SK-N-SH treated with all-trans-retinoic acid at 6 μM for 48 hours (cell line): ENCODE measurements around the gene CRADD.

Experiments
- ATAC-seq: fragments of 200-7000 bp; cut with Tn5 transposase; 3 replicates; pipeline ENCODE4 v1.9.1; 2020; ENCODE audit warnings: mild to moderate bottlenecking, moderate library complexity
- ARNTL ChIP-seq: fragments of 450-650 bp; formaldehyde crosslinking; IDR thresholded peaks from 2 replicates; pipeline ENCODE4 v1.5.0; 2020; ENCODE audit warnings: low read depth, mild to moderate bottlenecking, moderate library complexity, borderline replicate concordance
- BACH2 ChIP-seq: fragments of 250-450 bp; sonication (Bioruptor Pico); IDR thresholded peaks from 2 replicates; pipeline ENCODE4 v1.9.0; 2021; ENCODE audit warnings: mild to moderate bottlenecking, borderline replicate concordance
- CSDC2 ChIP-seq: fragments of 250-450 bp; sonication (Bioruptor Pico); IDR thresholded peaks from 2 replicates; pipeline ENCODE4 v1.5.0; 2020; ENCODE audit warnings: mild to moderate bottlenecking, moderate library complexity
- ESRRG ChIP-seq: fragments of 250-450 bp; sonication (Bioruptor Pico); IDR thresholded peaks from 2 replicates; pipeline ENCODE4 v1.6.1; 2021; ENCODE audit warnings: mild to moderate bottlenecking
- GLIS3 ChIP-seq: fragments of 250-450 bp; sonication (Bioruptor Pico); IDR thresholded peaks from 2 replicates; pipeline ENCODE4 v1.5.0; 2020; ENCODE audit warnings: mild to moderate bottlenecking, moderate library complexity
- ISL1 ChIP-seq: fragments of 250-450 bp; sonication (Bioruptor Pico); IDR thresholded peaks from 2 replicates; pipeline ENCODE4 v2.1.2; 2022; ENCODE audit warnings: mild to moderate bottlenecking, moderate library complexity
- OSR1 ChIP-seq: fragments of 250-450 bp; sonication (Bioruptor Pico); IDR thresholded peaks from 2 replicates; pipeline ENCODE4 v1.8.0; 2022; ENCODE audit warnings: moderate library complexity, mild to moderate bottlenecking, inconsistent platforms
- PPARA ChIP-seq: fragments of 250-450 bp; sonication (Bioruptor Pico); IDR thresholded peaks from 2 replicates; pipeline ENCODE4 v1.5.0; 2020; ENCODE audit warnings: mild to moderate bottlenecking, borderline replicate concordance
- RARB ChIP-seq: fragments of 250-450 bp; sonication (Bioruptor Pico); IDR thresholded peaks from 2 replicates; pipeline ENCODE4 v1.8.0; 2021; ENCODE audit warnings: mild to moderate bottlenecking, moderate library complexity
- SNAI2 ChIP-seq: fragments of 250-450 bp; sonication (Bioruptor Pico); IDR thresholded peaks from 2 replicates; pipeline ENCODE4 v1.5.0; 2020; ENCODE audit warnings: mild to moderate bottlenecking, moderate library complexity
- TCF4 ChIP-seq: fragments of 250-450 bp; sonication (Bioruptor Pico); IDR thresholded peaks from 2 replicates; pipeline ENCODE4 v1.8.0; 2021; ENCODE audit warnings: mild to moderate bottlenecking, moderate library complexity, borderline replicate concordance
- TOX ChIP-seq: fragments of 250-450 bp; sonication (Bioruptor Pico); IDR thresholded peaks from 2 replicates; pipeline ENCODE4 v1.8.0; 2021; ENCODE audit warnings: mild to moderate bottlenecking, moderate library complexity, borderline replicate concordance
- ZC3H10 ChIP-seq: fragments of 250-450 bp; sonication (Bioruptor Pico); IDR thresholded peaks from 2 replicates; pipeline ENCODE4 v1.5.1; 2021; ENCODE audit warnings: mild to moderate bottlenecking, moderate library complexity
- ZFP3 ChIP-seq: fragments of 250-450 bp; sonication (Bioruptor Pico); IDR thresholded peaks from 2 replicates; pipeline ENCODE4 v1.5.0; 2020; ENCODE audit warnings: mild to moderate bottlenecking, moderate library complexity
- ZNF565 ChIP-seq: fragments of 450-650 bp; formaldehyde crosslinking; conservative IDR thresholded peaks from 2 replicates; pipeline ENCODE4 v1.5.0; 2020; ENCODE audit warnings: low read depth, mild to moderate bottlenecking, moderate library complexity
- ZNF70 ChIP-seq: fragments of 450-650 bp; formaldehyde crosslinking; IDR thresholded peaks from 2 replicates; pipeline ENCODE4 v1.5.0; 2020; ENCODE audit warnings: mild to moderate bottlenecking, moderate library complexity
- ZNF8 ChIP-seq: fragments of 450-650 bp; formaldehyde crosslinking; IDR thresholded peaks from 2 replicates; pipeline ENCODE4 v1.5.0; 2020; ENCODE audit warnings: mild to moderate bottlenecking, moderate library complexity
- TF ChIP-seq, protein P1 (sequence below): fragments of 250-450 bp; sonication (Bioruptor Pico); IDR thresholded peaks from 2 replicates; pipeline ENCODE4 v1.5.1; 2021; ENCODE audit warnings: mild to moderate bottlenecking, moderate library complexity
- TF ChIP-seq, protein P2 (sequence below): fragments of 250-450 bp; sonication (Bioruptor Pico); IDR thresholded peaks from 2 replicates; pipeline ENCODE4 v1.8.0; 2020; ENCODE audit warnings: mild to moderate bottlenecking, moderate library complexity, borderline replicate concordance
- TF ChIP-seq, protein P3 (sequence below): fragments of 250-450 bp; sonication (Bioruptor Pico); IDR thresholded peaks from 2 replicates; pipeline ENCODE4 v1.5.1; 2020; ENCODE audit warnings: low read depth, mild to moderate bottlenecking, moderate library complexity

Gene CRADD

DNA sequence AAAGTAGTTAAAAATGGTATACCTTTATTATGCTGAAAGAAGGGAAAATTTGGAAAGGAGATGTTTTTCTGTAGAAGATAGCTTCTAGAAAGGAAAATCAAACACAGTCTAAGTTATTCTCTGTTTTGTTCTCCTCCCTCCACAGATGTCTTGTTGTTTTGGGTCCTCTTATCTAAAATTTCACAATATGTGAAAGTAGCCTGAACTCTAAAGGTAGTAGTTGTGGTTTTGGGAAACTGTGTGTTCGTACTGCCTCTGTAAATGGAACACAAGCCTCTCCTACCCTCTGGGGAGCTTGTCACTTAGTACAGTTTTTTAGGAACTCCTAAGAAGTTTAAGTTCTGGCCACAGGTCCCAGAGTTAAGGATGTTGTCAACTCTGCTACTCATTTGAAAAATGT, 112.6 kb downstream of the CRADD start:
- TF ChIP-seq SNAI2 (CRISPR knock-in tag) = no peak
- no peak for TF ChIP-seq RARB
- TF ChIP-seq ZNF8 (CRISPR knock-in tag) = no peak
- TF ChIP-seq ESRRG (CRISPR knock-in tag) = no peak
- no peak for TF ChIP-seq GLIS3 (CRISPR knock-in tag)
- TF ChIP-seq BACH2 (CRISPR knock-in tag) = no peak
- TF ChIP-seq TCF4 = no peak
- TF ChIP-seq, protein P1, sequence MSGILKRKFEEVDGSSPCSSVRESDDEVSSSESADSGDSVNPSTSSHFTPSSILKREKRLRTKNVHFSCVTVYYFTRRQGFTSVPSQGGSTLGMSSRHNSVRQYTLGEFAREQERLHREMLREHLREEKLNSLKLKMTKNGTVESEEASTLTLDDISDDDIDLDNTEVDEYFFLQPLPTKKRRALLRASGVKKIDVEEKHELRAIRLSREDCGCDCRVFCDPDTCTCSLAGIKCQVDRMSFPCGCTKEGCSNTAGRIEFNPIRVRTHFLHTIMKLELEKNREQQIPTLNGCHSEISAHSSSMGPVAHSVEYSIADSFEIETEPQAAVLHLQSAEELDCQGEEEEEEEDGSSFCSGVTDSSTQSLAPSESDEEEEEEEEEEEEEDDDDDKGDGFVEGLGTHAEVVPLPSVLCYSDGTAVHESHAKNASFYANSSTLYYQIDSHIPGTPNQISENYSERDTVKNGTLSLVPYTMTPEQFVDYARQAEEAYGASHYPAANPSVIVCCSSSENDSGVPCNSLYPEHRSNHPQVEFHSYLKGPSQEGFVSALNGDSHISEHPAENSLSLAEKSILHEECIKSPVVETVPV (CRISPR knock-in tag) = no peak
- TF ChIP-seq, all 23 proteins: peak for 0

DNA sequence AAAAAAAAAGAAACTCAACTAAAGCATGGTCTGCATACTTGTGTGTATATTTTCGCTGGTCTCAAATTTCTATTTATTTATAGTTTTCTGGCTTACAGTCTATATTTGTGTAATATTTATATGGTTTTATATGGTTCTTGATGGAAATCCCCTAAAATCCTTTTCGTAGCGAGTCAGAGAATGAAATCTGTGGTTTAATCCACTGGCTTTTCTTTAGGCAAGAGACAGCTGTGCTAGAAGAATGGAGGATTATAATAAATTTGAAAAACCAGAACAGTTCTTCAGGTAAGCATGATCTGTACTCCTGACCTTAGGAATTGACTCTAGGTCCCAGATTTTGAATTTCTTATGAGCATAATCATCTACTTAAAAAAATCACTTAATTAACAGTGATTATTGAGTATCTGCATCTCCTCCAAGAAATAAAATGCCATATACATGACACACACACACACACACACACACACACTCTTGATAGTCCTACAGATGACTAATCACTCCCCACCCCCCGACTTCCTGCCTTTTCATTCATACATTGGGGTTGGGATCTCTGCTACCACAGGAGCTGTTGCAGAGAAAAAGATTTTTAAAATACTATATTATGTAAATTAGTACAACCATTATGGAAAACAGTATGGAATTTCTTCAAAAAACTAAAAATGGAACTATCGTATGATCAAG, 113.4 kb downstream of the CRADD start:
- ATAC-seq = peak; percentile 35; the same call in 1 of the 3 replicates
- no peak for TF ChIP-seq ISL1 (CRISPR knock-in tag)
- TF ChIP-seq ZFP3 = no peak
- TF ChIP-seq PPARA (CRISPR knock-in tag) = no peak
- TF ChIP-seq, protein P1 (CRISPR knock-in tag) = no peak
- no peak for TF ChIP-seq TCF4
- no peak for TF ChIP-seq TOX
- TF ChIP-seq RARB = no peak
- TF ChIP-seq, protein P2, sequence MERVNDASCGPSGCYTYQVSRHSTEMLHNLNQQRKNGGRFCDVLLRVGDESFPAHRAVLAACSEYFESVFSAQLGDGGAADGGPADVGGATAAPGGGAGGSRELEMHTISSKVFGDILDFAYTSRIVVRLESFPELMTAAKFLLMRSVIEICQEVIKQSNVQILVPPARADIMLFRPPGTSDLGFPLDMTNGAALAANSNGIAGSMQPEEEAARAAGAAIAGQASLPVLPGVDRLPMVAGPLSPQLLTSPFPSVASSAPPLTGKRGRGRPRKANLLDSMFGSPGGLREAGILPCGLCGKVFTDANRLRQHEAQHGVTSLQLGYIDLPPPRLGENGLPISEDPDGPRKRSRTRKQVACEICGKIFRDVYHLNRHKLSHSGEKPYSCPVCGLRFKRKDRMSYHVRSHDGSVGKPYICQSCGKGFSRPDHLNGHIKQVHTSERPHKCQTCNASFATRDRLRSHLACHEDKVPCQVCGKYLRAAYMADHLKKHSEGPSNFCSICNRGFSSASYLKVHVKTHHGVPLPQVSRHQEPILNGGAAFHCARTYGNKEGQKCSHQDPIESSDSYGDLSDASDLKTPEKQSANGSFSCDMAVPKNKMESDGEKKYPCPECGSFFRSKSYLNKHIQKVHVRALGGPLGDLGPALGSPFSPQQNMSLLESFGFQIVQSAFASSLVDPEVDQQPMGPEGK (CRISPR knock-in tag) = no peak
- TF ChIP-seq, protein P3, sequence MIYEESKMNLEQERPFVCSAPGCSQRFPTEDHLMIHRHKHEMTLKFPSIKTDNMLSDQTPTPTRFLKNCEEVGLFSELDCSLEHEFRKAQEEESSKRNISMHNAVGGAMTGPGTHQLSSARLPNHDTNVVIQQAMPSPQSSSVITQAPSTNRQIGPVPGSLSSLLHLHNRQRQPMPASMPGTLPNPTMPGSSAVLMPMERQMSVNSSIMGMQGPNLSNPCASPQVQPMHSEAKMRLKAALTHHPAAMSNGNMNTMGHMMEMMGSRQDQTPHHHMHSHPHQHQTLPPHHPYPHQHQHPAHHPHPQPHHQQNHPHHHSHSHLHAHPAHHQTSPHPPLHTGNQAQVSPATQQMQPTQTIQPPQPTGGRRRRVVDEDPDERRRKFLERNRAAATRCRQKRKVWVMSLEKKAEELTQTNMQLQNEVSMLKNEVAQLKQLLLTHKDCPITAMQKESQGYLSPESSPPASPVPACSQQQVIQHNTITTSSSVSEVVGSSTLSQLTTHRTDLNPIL = no peak

More for the DNA sequence above, 112.6 kb downstream of the CRADD start:
- no peak for ATAC-seq

DNA sequence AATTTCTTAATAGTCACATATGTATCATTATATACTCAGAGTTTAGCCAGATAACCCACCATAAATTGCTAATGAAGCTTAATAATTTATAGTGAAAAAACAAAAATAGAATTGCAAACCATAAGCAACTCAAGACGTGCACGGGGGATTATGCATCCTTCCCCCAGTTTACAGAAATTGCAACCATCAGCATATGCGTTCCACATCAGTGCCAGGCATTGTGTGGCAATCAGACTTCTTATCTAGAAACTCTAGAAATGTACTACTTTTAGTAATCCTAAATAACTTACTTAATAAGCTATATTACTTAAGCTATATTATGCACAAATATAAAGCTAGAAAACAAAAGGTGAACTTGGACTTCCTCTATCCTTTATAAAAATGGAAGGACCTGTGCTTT, 115.8 kb downstream of the CRADD start:
- no peak for ATAC-seq
- TF ChIP-seq ZNF8 (CRISPR knock-in tag) (no peak), RARB (no peak)

DNA sequence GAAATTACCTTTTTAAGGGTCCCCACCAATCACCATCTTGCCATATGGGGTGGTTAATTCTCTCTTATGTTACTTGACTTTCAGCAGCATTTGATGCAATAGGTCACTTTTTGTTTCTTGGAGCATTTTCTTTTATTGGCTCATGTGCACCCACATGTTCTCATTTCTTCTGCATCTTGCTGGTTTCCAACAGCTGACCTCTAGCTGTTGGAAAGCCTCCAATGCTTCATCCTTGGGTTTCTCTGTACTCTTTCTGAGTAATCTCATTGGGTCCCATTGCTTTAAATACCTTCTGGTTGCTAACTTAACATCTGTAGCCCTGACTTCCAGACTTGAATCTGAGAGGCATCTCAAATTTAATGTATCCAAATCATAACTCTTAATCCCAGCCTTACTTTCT, 116.8 kb downstream of the CRADD start:
- TF ChIP-seq ZNF8 (CRISPR knock-in tag) (no peak), ARNTL (CRISPR knock-in tag) (no peak), ZNF565 (CRISPR knock-in tag) (no peak), ESRRG (CRISPR knock-in tag) (no peak), ZC3H10 (no peak), ZFP3 (no peak), CSDC2 (no peak), TOX (no peak)
- TF ChIP-seq, protein P3 = no peak
- no peak for ATAC-seq

DNA sequence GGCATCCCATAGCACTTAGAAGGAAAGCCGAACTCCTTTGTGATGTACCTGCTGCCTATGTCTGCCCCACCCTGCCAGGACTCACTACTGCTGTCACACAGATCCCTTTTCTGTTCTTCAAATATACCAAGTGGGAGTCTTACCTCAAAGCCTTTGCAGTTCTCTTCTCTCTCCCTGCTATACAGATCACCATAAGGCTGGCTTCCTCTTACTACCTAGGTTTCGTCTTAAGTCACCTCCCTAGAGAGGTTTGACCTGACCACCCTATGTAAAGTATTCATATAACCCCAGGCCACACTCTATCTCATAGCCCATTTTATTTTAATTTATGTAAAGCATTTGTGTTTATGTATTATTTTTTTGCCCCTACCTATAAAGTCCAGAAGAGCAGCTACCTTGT, 117.6 kb downstream of the CRADD start:
- TF ChIP-seq ZNF70 (CRISPR knock-in tag) (no peak), GLIS3 (CRISPR knock-in tag) (no peak), ZFP3 (no peak), SNAI2 (CRISPR knock-in tag) (no peak), ZC3H10 (no peak), ISL1 (CRISPR knock-in tag) (no peak), OSR1 (CRISPR knock-in tag) (no peak), ARNTL (CRISPR knock-in tag) (no peak), RARB (no peak), ZNF8 (CRISPR knock-in tag) (no peak)
- TF ChIP-seq, protein P1 (CRISPR knock-in tag) = no peak
- TF ChIP-seq, protein P2 (CRISPR knock-in tag) = no peak
- ATAC-seq = no peak
